Dedifferentiated amniotic fluid mesenchymal stem cell (primary cell): Measurements from ENCODE around the gene PDPK1.
"Not testable (repeated sequence)": the region's sequence is repeated elsewhere in the genome, so short reads cannot be mapped to it uniquely, and the experiment has no call there.

Experiments used
- DNase-seq: peaks from one replicate; pipeline ENCODE4 v3.0.0-alpha.2; 2016; ENCODE audit errors: extremely low spot score

Gene PDPK1

DNA sequence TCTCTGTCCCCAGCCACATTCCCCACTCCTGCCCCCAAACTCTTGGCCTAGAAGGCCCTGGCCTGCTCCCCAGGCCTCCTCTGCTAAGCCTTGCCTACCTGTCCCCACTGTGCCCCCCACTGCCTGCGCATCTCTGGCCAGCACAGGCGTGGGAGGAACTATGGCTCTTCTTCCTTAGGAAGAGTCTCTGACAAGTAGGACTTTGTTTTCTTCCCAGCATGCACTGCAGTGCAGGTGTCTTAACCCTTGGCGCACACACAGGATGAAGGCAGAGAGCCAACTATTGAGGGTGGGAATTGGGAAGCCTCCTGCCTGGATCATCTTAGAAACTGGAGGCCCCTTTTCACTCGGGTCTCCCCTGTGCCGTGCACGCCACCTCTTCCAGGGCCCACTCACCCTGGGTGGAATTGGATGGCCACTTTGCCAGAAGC, 14.0 kb upstream of the PDPK1 start:
- no peak for DNase-seq

- DNase-seq, result no peak
These were observed 13.4 kb upstream of the PDPK1 start for GRCh38 chr16:2524339-2524938.

GRCh38 chr16:2526135-2526534, 11.7 kb upstream of the PDPK1 start:
- peak; percentile 8 for DNase-seq

- peak; percentile 5 for DNase-seq
These were observed 10.6 kb upstream of the PDPK1 start for GRCh38 chr16:2527071-2527783.

GRCh38 chr16:2527784-2528100, 10.1 kb upstream of the PDPK1 start:
- no peak for DNase-seq

GRCh38 chr16:2528161-2529060, 9.4 kb upstream of the PDPK1 start:
- no peak for DNase-seq

- DNase-seq, result peak; percentile 10
These were observed 8.5 kb upstream of the PDPK1 start for GRCh38 chr16:2529061-2529931.

DNA sequence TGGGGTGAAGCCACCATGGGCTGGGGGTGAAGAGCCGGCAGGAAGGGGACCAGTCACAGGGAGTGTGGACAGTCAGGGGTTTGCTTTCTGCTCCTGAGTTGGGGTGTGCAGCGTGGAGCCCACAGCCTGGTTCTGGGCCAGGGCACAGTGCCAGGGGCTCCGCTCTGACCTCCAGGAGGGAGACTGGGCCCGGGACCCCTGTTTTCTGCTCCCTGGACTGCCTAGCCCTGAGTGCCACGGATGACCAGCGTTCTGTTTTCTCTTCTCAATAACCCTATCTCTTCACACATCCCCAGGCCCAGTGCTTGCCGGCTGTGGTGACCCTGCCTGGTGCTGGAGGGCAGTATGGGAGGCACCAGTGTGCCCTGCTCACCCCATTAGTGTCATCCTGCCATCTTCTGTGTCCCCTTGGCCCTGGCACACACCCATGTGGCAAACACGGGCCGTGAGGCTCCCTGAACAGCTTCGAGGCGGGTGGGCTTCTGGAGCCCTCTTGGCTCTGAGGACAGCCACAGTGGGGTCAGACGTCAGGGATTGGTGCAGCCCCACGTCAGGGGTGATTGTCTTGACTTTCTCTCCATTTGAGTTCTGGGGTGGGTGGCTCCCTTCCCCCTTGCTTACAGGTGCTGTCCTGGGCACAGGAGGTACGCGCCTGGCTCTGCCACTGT, 7.7 kb upstream of the PDPK1 start:
- peak; percentile 4 for DNase-seq

DNA sequence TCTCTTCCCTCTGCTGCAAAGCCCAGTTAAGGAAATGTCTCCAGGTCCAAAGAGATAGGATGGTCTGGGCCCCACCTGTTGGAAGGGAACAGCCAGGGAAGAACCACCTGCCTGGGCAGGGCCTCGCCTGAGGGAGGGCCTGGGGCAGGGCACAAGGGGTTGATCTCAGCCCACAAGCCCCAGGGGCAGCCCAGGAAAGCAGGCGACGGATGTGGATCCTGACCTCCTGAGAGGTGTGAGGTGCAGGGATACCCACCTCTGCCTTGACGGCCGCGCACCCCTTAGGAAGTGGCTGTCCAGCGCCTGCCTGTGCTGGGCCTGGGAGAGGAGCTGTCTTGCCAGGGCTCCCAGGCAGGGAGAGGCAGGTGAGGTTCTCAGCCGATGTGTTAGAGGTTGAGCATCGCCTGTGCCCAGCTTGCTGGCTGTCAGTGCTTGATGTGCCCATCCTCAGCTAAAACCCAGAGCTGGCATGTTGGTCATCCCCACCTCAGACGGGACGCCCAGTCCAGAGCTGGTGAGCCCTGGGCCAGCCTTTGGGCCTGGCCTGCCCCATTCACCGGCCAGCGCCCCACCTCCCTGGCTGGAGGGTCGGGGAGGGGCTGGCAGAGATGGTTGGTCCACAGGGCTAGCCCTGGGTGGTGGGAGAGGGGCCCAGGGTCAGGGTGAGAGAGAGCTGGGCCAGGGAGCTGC, 7.0 kb upstream of the PDPK1 start:
- peak; percentile 7 for DNase-seq

- DNase-seq, result no peak
These were observed 6.5 kb upstream of the PDPK1 start, which contains the start of gene CEMP1 for GRCh38 chr16:2531371-2531695. Gene CEMP1 (minus strand): TSS chr16:2531408. CDS start chr16:2531073, 335 bp downstream.

DNA sequence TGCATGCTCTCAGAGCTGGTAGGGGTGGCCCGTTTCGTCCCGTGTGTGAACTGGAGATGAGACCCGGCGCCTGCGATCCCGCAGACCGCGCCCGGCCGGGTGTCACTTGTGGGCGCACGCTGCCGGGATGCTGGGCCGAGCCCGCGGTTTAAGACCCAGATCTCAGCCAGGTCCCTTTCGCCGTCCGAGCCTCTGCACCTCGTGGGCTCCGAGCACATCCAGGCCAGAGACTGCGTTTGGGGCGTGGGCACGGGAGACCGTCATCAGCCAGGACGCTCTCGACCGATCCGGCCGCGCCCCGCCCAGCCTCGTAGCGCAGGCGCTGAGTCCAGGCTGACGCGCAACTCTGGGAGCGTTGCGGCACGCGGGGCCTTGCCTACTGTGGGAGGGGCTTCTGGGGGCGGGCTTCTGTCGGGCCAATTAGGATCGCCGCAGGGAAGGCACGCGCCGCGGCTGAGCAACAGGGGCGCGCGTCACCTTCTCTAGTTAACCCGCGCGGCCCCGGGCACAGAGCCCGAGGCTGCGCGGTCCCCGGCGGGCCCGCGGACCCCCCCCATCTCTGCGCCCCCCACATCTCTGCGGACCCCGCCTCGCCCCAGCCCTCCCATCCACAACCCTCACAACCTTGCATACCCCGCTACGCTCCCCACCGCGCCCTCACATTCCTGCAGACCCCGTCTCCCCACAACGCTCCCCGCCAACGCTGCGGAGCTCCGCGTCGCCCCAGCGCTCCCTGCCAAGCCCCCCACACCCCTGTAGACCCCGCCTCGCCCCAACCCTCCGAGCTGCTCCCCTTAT, 5.9 kb upstream of the PDPK1 start:
- peak; percentile 96 for DNase-seq

DNA sequence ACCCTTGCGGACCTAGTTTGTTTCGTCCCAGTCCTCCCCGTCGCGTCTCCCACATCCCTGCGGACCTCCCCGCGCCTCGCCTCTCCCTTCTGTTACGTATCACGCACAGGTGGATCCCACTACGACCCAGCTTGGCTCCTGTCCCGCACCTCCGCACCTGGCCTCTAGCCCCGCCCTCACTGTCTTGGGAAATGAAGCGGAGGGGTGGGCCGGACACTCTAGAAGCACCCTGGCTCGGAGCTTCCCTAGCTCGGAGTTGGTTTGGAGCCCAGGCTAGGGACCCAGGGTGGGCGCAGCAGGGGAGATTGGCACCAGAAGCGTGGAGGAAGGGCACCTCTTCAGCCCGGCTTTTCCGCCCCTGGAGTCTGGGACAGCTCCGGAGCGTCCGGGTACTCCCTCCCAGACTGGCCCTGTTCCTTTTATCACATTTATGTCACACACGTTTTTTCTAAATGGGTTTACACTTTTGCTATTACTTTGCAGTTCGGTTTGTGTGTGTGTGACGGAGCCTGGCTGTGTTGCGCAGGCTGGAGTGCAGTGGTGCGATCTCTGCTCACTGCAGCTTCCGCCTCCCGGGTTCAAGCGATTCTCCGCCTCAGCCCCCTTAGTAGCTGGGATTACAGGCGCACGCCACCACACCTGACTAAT, 5.2 kb upstream of the PDPK1 start:
- DNase-seq, result no peak

GRCh38 chr16:2533142-2533755, 4.6 kb upstream of the PDPK1 start:
- DNase-seq, result not testable (repeated sequence)

- DNase-seq, result no peak
These were observed 3.9 kb upstream of the PDPK1 start for GRCh38 chr16:2533912-2534311.

- DNase-seq, result not testable (repeated sequence)
These were observed 3.5 kb upstream of the PDPK1 start for GRCh38 chr16:2534335-2534734.

GRCh38 chr16:2535625-2536013, 2.2 kb upstream of the PDPK1 start:
- DNase-seq, result no peak

- not testable (repeated sequence) for DNase-seq
These were observed 1.5 kb downstream of the PDPK1 start for GRCh38 chr16:2539192-2539844.

GRCh38 chr16:2539845-2540458, 2.1 kb downstream of the PDPK1 start:
- not testable (repeated sequence) for DNase-seq
